ENCODE measurements around the gene CLIC6.

CLIC6 gene

DNA sequence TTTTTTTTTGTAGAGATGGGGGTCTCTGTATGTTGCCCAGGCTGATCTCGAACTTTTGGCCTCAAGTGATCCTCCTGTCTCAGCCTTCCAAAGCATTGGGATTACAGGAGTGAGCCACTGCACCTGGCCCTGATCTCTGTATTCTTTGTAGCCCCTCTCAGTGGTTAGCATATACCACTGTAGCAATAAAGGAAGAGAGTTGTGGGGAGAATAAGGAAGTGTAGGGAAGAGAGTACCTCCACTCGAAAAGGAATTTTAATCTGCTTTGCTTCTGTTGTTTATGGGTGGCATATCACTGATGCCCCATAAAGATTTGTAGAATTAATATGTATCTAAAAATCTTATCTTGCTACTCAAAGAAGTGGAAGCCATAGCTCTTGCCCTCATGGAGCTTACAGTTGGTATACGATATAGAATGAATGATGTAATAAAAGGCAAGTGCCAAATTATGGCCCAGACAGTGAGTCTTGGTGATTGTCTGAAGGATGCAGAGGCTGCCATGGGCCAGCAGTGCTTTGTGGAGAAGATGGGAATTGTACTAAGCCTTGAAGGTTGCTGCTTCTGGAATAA lies 96.0 kb downstream of the CLIC6 start:
- FAIRE-seq = no peak
- no peak for DNase-seq (ENCODE audit: low spot score)

DNA sequence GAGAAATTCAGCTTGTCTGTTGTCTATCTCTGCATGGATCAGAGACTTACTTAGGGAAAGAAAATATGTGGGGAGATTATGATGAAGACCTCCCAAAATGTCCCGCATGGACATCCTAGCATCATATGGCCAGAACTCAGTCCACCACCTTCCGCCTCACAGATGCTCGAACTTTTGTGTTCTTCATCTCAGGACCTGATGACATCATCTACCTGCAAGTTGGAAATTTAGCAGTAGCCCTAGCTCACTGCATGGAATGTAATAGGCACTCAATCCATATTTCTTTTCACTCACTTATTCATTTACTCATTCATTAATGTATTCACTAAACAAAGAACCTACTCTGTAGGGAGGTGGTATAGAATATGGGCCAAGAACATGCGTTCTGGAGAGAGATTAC lies 96.8 kb downstream of the CLIC6 start:
- DNase-seq (ENCODE audit: low spot score) = no peak
- FAIRE-seq = no peak

DNA sequence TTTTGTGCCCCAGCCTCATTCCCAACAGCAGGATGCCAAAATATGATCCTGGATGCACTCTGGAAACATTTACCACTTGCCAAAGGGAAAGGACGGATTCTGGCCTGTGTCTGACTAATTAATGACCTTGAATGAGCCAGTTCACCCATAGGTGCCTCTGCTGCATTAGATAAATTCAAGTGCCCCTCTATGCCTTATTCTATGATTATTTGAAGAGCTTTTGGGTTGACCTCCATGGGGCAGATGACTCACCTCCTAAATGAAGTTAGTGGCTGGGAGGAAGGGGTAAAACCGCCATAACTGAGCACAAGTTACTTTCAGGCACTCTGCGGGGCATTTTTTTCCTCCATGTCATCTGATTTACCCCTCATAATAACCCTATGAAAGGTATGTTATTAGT lies 98.1 kb downstream of the CLIC6 start:
- FAIRE-seq = no peak
- no peak for DNase-seq (ENCODE audit: low spot score)

Measured in urothelium cell line (cell line).